Colonic mucosa (tissue), 4 donors: ENCODE results near the gene KATNA1. TPM values are rescaled to one million over a fixed set of nuclear protein-coding genes. Genes with fewer than 3 reads are reported as not detected.

Source experiments
- DNase-seq: peaks from one replicate; pipeline ENCODE4 v3.0.0-alpha.2; 2020
- H3K27ac ChIP-seq: fragments of 200-600 bp; one replicate; pipeline ENCODE4 v1.8.0; 2021
- H3K27me3 ChIP-seq: fragments of 200-600 bp; one replicate; pipeline ENCODE4 v1.8.0; 2021
- H3K36me3 ChIP-seq: fragments of 200-600 bp; one replicate; pipeline ENCODE4 v1.8.0; 2021
- H3K4me1 ChIP-seq: fragments of 200-600 bp; one replicate; pipeline ENCODE4 v1.8.0; 2021; ENCODE audit warnings: mild to moderate bottlenecking
- H3K4me3 ChIP-seq: fragments of 200-600 bp; one replicate; pipeline ENCODE4 v1.8.0; 2021
- H3K9ac ChIP-seq, 2 donors: one replicate each; pipeline ENCODE4 v1.7.0; 2013; ENCODE audit warnings: control low read depth in 2 of 2, low read depth in 2 of 2, low read length in 2 of 2
- H3K9me3 ChIP-seq: fragments of 200-600 bp; one replicate; pipeline ENCODE4 v1.8.0; 2021
- intact Hi-C: fragments of 100-400 bp; cut with DNase I; formaldehyde crosslinking; loops from one replicate; pipeline ENCODE4 v1.14.1; 2022
- total RNA-seq, 2 donors: library from RNA; stranded (reverse); fragmentation: NEBNext Ultra II Directional in 1 of 2; extraction: Animal tissue kit (Norgen Biotek cat#: 25700) in 1 of 2; gene quantifications; one replicate each; pipeline ENCODE4 v1.2.1, GENCODE V29; 2021
- TF ChIP-seq, protein P1 (sequence below): fragments of 200-600 bp; IDR thresholded peaks from one replicate; pipeline ENCODE4 v1.8.0; 2022; ENCODE audit warnings: antibody characterized with exemption, mild to moderate bottlenecking
- donor health status: healthy.
- donor health status: DM: no; HTN: no; CAD: no.
- donor health status: DM: no; HTN: no; CAD: no.

KATNA1 gene
- total RNA-seq, 2 donors from 2014 or later: 11.8 to 14.3 TPM

DNA sequence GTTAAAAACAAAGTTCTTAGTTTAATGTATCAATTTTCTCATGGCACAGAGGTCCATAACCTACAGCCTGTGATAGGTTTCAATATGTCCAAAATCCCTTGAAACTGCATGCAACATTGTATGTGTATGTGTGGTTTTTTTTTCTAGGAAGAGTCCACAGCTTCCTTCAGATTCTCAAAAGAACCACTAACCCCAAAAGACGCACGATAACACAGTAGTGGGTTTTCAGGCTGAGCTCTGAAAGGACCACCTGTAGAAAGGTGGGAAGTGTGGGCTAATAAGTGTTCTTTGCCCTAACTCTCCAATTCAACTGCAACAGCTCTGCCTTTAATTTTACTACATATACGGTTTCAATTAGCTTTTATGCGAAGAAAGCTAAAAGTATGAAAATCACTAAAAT, 11.5 kb upstream of the KATNA1 start:
- Histone ChIP-seq H3K27me3 (no peaks in the 10 kb centered on the region), H3K4me1 (no peaks in the 10 kb centered on the region), H3K4me3 (no peak overlapping the region), H3K36me3 (peaks cover 3% of the 10 kb centered on the region), H3K9me3 (no peaks in the 10 kb centered on the region), H3K9ac (no peak overlapping the region), H3K27ac (no peak overlapping the region)
- DNase-seq: no peak
- intact Hi-C loops: no loop called here
- TF ChIP-seq, protein P1, sequence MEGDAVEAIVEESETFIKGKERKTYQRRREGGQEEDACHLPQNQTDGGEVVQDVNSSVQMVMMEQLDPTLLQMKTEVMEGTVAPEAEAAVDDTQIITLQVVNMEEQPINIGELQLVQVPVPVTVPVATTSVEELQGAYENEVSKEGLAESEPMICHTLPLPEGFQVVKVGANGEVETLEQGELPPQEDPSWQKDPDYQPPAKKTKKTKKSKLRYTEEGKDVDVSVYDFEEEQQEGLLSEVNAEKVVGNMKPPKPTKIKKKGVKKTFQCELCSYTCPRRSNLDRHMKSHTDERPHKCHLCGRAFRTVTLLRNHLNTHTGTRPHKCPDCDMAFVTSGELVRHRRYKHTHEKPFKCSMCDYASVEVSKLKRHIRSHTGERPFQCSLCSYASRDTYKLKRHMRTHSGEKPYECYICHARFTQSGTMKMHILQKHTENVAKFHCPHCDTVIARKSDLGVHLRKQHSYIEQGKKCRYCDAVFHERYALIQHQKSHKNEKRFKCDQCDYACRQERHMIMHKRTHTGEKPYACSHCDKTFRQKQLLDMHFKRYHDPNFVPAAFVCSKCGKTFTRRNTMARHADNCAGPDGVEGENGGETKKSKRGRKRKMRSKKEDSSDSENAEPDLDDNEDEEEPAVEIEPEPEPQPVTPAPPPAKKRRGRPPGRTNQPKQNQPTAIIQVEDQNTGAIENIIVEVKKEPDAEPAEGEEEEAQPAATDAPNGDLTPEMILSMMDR: no peak

DNA sequence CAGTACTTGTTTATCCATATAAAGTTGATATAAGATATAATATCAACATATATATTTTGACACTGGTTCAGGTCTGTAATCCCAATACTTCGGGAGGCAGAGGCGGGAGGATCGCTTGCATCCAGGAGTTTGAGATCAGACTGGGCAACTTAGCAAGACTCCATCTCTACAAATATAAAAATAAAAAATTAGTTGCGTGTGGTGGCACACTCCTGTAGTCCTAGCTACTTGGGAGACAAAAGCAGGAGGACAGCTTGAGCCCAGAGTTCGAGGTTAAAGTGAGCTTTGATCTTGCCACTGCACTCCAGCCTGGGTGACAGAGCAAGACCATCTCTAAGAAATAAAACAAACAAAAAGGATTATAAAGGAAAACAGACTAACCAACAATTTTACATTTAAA, 8.9 kb upstream of the KATNA1 start:
- H3K9ac ChIP-seq: no peak overlapping the region
- no peak overlapping the region for H3K27ac ChIP-seq
- no peaks in the 10 kb centered on the region for H3K9me3 ChIP-seq
- TF ChIP-seq, protein P1: no peak
- H3K27me3 ChIP-seq: no peaks in the 10 kb centered on the region
- DNase-seq: no peak
- H3K4me1 ChIP-seq: no peaks in the 10 kb centered on the region
- no peak overlapping the region for H3K4me3 ChIP-seq
- intact Hi-C loops: no loop called here
- peaks cover under 1% of the 10 kb centered on the region for H3K36me3 ChIP-seq

DNA sequence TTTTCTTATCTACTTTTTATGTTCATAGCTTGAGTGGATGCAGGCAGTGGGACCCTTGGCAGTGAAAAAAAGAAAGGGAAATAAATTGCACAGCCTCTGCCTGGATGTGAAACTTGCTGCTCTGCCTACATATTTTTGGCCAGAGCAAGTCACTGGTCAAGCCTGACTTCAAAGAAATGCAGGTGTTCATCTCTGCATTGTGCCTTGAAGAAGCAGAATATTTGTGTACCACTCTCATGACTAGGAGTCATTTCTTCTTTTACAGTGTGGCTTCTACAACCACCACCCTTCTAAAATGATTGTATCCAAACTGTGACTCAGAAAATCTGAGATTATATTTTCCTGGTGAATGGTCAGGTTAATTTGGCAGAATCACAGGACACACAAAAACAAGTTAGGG, 2.5 kb upstream of the KATNA1 start:
- H3K27me3 ChIP-seq: no peaks in the 10 kb centered on the region
- H3K27ac ChIP-seq: no peak overlapping the region
- no peaks in the 10 kb centered on the region for H3K4me1 ChIP-seq
- no peak overlapping the region for H3K9ac ChIP-seq
- H3K9me3 ChIP-seq: no peaks in the 10 kb centered on the region
- TF ChIP-seq, protein P1: no peak
- H3K36me3 ChIP-seq: no peaks in the 10 kb centered on the region
- intact Hi-C loops: no loop called here
- DNase-seq: no peak
- no peak overlapping the region for H3K4me3 ChIP-seq

DNA sequence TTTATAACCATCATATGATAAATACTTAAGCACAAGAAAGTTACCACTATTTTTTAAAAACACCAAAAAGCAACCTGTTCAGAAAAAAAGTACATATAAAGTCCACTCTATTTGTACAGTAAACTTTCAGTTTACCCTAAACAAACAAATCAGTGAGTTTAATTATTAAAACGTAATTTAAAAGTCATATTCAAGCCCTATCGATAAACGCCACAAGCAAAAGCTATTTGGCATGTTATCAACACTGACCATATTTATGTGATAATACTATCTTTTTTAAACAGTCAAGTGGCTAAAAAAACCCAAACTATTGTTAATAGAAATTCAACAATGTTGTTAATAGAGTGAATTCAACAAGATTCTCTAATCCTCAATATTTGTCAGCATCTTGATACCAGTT, 1.9 kb downstream of the KATNA1 start:
- Histone ChIP-seq H3K27ac (no peak overlapping the region), H3K4me3 (no peak overlapping the region), H3K27me3 (no peaks in the 10 kb centered on the region), H3K9me3 (no peaks in the 10 kb centered on the region), H3K9ac (no peak overlapping the region), H3K36me3 (no peaks in the 10 kb centered on the region), H3K4me1 (no peaks in the 10 kb centered on the region)
- TF ChIP-seq, protein P1: no peak
- no peak for DNase-seq
- intact Hi-C loops: no loop called here

DNA sequence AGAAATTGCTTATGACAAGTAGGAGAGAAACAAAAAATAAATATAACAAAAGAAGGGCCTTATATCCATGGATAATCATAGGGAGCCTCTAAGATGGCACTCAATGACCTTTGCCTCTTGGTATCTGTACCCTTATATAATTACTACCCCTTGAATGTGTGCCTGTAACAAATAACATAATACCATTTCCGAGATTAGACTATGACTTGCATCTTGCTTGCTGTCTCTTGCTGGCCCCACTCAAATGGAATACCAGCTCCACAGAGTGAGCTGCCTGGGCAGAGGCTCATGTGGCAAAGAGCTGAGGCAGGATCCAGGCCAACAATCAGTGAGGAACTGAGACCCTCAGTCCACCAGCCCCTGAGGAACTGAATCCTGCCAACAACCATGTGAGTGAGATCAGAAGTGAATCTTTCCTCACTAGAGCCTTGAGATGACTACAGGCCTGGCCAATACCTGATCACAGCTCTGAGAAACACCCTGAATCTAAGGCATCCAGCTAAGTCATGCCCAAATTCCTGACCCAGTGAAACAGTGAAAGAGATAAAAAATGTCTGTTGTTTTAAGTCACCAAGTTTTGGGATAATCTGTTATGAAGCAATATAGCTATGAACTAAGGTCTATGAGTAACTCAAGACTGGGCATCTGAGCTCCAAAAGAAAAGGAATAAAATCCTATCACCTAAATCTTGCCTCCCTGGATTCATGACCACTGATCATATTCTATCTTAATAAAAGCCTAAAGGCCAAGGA, 5.5 kb downstream of the KATNA1 start:
- no peak overlapping the region for H3K27ac ChIP-seq
- TF ChIP-seq, protein P1: no peak
- DNase-seq: no peak
- intact Hi-C loops: no loop called here
- H3K36me3 ChIP-seq: no peaks in the 10 kb centered on the region
- H3K9me3 ChIP-seq: no peaks in the 10 kb centered on the region
- no peak overlapping the region for H3K4me3 ChIP-seq
- no peaks in the 10 kb centered on the region for H3K27me3 ChIP-seq
- no peak overlapping the region for H3K9ac ChIP-seq
- H3K4me1 ChIP-seq: no peaks in the 10 kb centered on the region
